Mammary epithelial cell (primary cell): Measurements from ENCODE around the gene ITFG2.

Source experiments
- CTCF ChIP-seq, 2 donors: IDR thresholded peaks in 1 of 2; conservative IDR thresholded peaks in 1 of 2; 2 replicates each; pipeline ENCODE4 v1.5.1; 2011 to 2012; ENCODE audit warnings: inconsistent platforms in 2 of 2, low read length in 2 of 2, mild to moderate bottlenecking in 2 of 2, control low read depth in 1 of 2, low read depth in 1 of 2; ENCODE audit not compliant: insufficient read depth in 1 of 2; ENCODE audit errors: extremely low read depth in 1 of 2
- EZH2 ChIP-seq: IDR thresholded peaks from 2 replicates; pipeline ENCODE4 v1.6.1; 2012; ENCODE audit warnings: low read length, inconsistent platforms, borderline replicate concordance

- no peak for TF ChIP-seq CTCF (conservative IDR thresholded peaks at IDR 0.05 in 1 of 2, IDR thresholded peaks at IDR 0.05 in 1 of 2; ENCODE audit: extremely low read depth in 1 of 2, insufficient read depth in 1 of 2, low read depth in 1 of 2, low read length in 2 of 2)
- TF ChIP-seq EZH2: no peak
Measured at GRCh38 chr12:2773199-2773875, 39.1 kb upstream of the ITFG2 start.
